GM12878 (cell line): Measurements from ENCODE around the gene POLR3A.

Source experiments
- CTCF ChIP-seq, 3 experiments: IDR thresholded peaks in 2 of 3; conservative IDR thresholded peaks in 1 of 3; 2 replicates each; pipeline ENCODE4 v1.5.1; 2011; ENCODE audit warnings: low read depth in 3 of 3, low read length in 3 of 3, mild to moderate bottlenecking in 3 of 3, control low read depth in 2 of 3, moderate library complexity in 2 of 3, inconsistent platforms in 1 of 3, mixed read lengths in 1 of 3; ENCODE audit not compliant: control insufficient read depth in 2 of 3, insufficient read depth in 1 of 3; ENCODE audit errors: extremely low read depth in 1 of 3
- EZH2 ChIP-seq: IDR thresholded peaks from 2 replicates; pipeline ENCODE4 v1.6.1; 2012; ENCODE audit warnings: low read depth, mild to moderate bottlenecking, control low read depth, inconsistent platforms, low read length, borderline replicate concordance; ENCODE audit not compliant: control insufficient read depth

DNA sequence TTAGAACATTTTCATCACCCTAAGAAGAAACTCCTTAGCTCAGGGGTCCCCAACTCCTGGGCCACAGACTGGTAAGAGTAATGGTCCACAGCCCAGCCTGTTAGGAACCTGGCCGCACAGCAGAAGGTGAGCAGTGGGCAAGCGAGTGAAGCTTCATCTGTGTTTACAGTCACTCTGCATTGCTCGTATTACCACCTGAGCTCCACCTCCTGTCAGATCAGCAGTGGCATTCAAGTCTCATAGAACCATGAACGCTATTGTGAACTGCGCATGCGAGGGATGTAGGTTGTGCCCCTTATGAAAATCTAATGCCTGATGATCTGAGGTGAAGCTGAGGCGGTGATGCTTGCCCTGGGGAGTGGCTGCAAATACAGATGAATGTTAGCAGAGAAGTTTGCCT, 65.4 kb downstream of the POLR3A start:
- TF ChIP-seq CTCF (IDR thresholded peaks at IDR 0.05 in 2 of 3, conservative IDR thresholded peaks at IDR 0.05 in 1 of 3; ENCODE audit: control insufficient read depth in 2 of 3, extremely low read depth in 1 of 3, insufficient read depth in 1 of 3, low read depth in 3 of 3, low read length in 3 of 3) (no peak), EZH2 (no peak)
